Kidney (tissue), 14 donors: Measurements from ENCODE around the gene ENTHD1. TPM values are rescaled to one million over a fixed set of nuclear protein-coding genes. Genes with fewer than 3 reads are reported as not detected.

Source experiments
- DNase-seq, 5 donors: peaks; one replicate each; pipeline ENCODE4 v3.0.0-alpha.2; 2013 to 2020
- FAIRE-seq: peaks from 2 replicates; lab custom pipeline; 2012; peaks lifted over from hg19 to GRCh38; lab: Jason Lieb, UNC
- H3K27ac ChIP-seq, 2 donors: one replicate each; pipeline ENCODE4 v1.7.0; 2013; ENCODE audit warnings: low read depth in 2 of 2, low read length in 2 of 2, inconsistent platforms in 1 of 2
- H3K27me3 ChIP-seq: one replicate; pipeline ENCODE4 v1.7.1; 2013; ENCODE audit warnings: low read length, inconsistent platforms; ENCODE audit not compliant: control insufficient read depth, insufficient read depth
- H3K36me3 ChIP-seq, 3 donors: one replicate each; pipeline versions ENCODE4 v1.7.0 to v1.7.1; 2013; ENCODE audit warnings: low read length in 3 of 3, control low read depth in 1 of 3, inconsistent platforms in 1 of 3; ENCODE audit not compliant: insufficient read depth in 3 of 3, control insufficient read depth in 2 of 3
- H3K4me1 ChIP-seq, 3 donors: one replicate each; pipeline versions ENCODE4 v1.7.0 to v1.7.1; 2013; ENCODE audit warnings: low read length in 3 of 3, inconsistent platforms in 1 of 3, low read depth in 1 of 3; ENCODE audit not compliant: control insufficient read depth in 2 of 3, insufficient read depth in 2 of 3
- H3K4me3 ChIP-seq, 3 donors: one replicate each; pipeline versions ENCODE4 v1.7.0 to v1.8.1; 2013; ENCODE audit warnings: low read length in 3 of 3, control low read depth in 1 of 3, inconsistent platforms in 1 of 3
- H3K9ac ChIP-seq, 3 donors: one replicate each; pipeline versions ENCODE4 v1.7.0 to v1.7.1; 2013; ENCODE audit warnings: low read length in 3 of 3, control low read depth in 1 of 3, inconsistent platforms in 1 of 3
- H3K9me3 ChIP-seq, 3 donors: one replicate each; pipeline versions ENCODE4 v1.7.0 to v1.7.1; 2013; ENCODE audit warnings: low read length in 3 of 3, control low read depth in 1 of 3, inconsistent platforms in 1 of 3; ENCODE audit not compliant: control insufficient read depth in 2 of 3, insufficient read depth in 1 of 3
- CTCF ChIP-seq: IDR thresholded peaks from 3 replicates; pipeline ENCODE4 v1.5.1; 2012; ENCODE audit warnings: mild to moderate bottlenecking, moderate library complexity, borderline replicate concordance; ENCODE audit not compliant: insufficient read depth; ENCODE audit errors: extremely low read depth
- intact Hi-C: fragments of 100-400 bp; cut with DNase I; formaldehyde crosslinking; loops from one replicate; pipeline ENCODE4 v1.11.1; 2022
- polyA plus RNA-seq: library from polyadenylated mRNA; stranded (reverse); fragments of 350-450 nt; fragmentation: Illumina TruSeq; extraction: RNeasy Lipid Tissue Mini Kit (QIAGEN cat#74804); gene quantifications from one replicate; pipeline ENCODE4 v1.2.3, GENCODE V29; 2014; ENCODE audit warnings: low read depth, low replicate concordance; ENCODE audit not compliant: insufficient read depth
- total RNA-seq: library from RNA; stranded (reverse); fragmentation: NEBNext Ultra II Directional; extraction: Animal tissue kit (Norgen Biotek cat#: 25700); gene quantifications from one replicate; pipeline ENCODE4 v1.2.1, GENCODE V29; 2021
- donor health status: control.
- donor health status: control.
- donor health status: control.
- donor health status: control.
- donor health status: control.
- donor health status: DM: yes; HTN: yes; CAD: no.
- donor health status: Normal renal cell carcinoma (clear cell type).

The ENTHD1 gene
- total and polyA plus RNA-seq, 2 donors from 2014 or later = not detected

GRCh38 chr22:39935612-39936011 lies 42.1 kb upstream of the ENTHD1 start:
- no peak for FAIRE-seq
- no peak overlapping the region for H3K9ac ChIP-seq
- no peak overlapping the region for H3K4me3 ChIP-seq
- H3K4me1 ChIP-seq = no peaks in the 10 kb centered on the region
- H3K36me3 ChIP-seq = no peaks in the 10 kb centered on the region
- no peaks in the 10 kb centered on the region for H3K9me3 ChIP-seq
- DNase-seq = peak in 1 of 5 donors; percentile 36
- intact Hi-C loops = no loop called here
- no peak overlapping the region for H3K27ac ChIP-seq
- peak; percentile 4 for TF ChIP-seq CTCF
- no peaks in the 10 kb centered on the region for H3K27me3 ChIP-seq

- Histone ChIP-seq H3K4me1 (no peaks in the 10 kb centered on the region), H3K27me3 (no peaks in the 10 kb centered on the region), H3K4me3 (no peak overlapping the region), H3K9me3 (no peaks in the 10 kb centered on the region), H3K27ac (no peak overlapping the region), H3K9ac (no peak overlapping the region), H3K36me3 (no peaks in the 10 kb centered on the region)
- no peak for TF ChIP-seq CTCF
- intact Hi-C loops = no loop called here
- DNase-seq (no peak), FAIRE-seq (no peak)
These were observed 41.6 kb upstream of the ENTHD1 start for GRCh38 chr22:39935116-39935515.

- Histone ChIP-seq H3K4me1 (no peaks in the 10 kb centered on the region), H3K27me3 (no peaks in the 10 kb centered on the region), H3K9ac (no peak overlapping the region), H3K9me3 (no peaks in the 10 kb centered on the region), H3K27ac (no peak overlapping the region), H3K4me3 (no peak overlapping the region), H3K36me3 (no peaks in the 10 kb centered on the region)
- TF ChIP-seq CTCF = no peak
- intact Hi-C loops = no loop called here
- FAIRE-seq = no peak
- DNase-seq = peak in 3 of 5 donors; percentile 17 to 59 (median 51)
These were observed 40.2 kb upstream of the ENTHD1 start for GRCh38 chr22:39933741-39934140.

- intact Hi-C loops = no loop called here
- DNase-seq = no peak
- no peak overlapping the region for H3K9ac ChIP-seq
- H3K4me1 ChIP-seq = no peaks in the 10 kb centered on the region
- no peak for FAIRE-seq
- H3K4me3 ChIP-seq = no peak overlapping the region
- TF ChIP-seq CTCF = peak; percentile 53
- no peak overlapping the region for H3K27ac ChIP-seq
- no peaks in the 10 kb centered on the region for H3K36me3 ChIP-seq
- no peaks in the 10 kb centered on the region for H3K9me3 ChIP-seq
- no peaks in the 10 kb centered on the region for H3K27me3 ChIP-seq
These were observed 39.5 kb upstream of the ENTHD1 start for GRCh38 chr22:39932918-39933649.
